ENCODE measurements around the gene ABCB8. TPM values are rescaled to one million over a fixed set of nuclear protein-coding genes. Genes with fewer than 3 reads are reported as not detected.

The ABCB8 gene
- total RNA-seq, 1 donor from 2014 or later: 57.4 TPM

GRCh38 chr7:151094675-151095074, 66.4 kb downstream of the ABCB8 start:
- no peak overlapping the region for H3K27ac Mint-ChIP-seq
- no peak for DNase-seq
- no peak overlapping the region for H3K4me3 Mint-ChIP-seq
- no peaks in the 10 kb centered on the region for H3K27me3 Mint-ChIP-seq
- H3K4me1 Mint-ChIP-seq: peaks cover 4% of the 10 kb centered on the region
- no peaks in the 10 kb centered on the region for H3K9me3 Mint-ChIP-seq
- intact Hi-C loops (cut with micrococcal nuclease): no loop called here
- no peaks in the 10 kb centered on the region for H3K36me3 Mint-ChIP-seq (ENCODE audit: low read depth)

GRCh38 chr7:151095123-151095797, 67.0 kb downstream of the ABCB8 start:
- no peaks in the 10 kb centered on the region for H3K27me3 Mint-ChIP-seq
- H3K9me3 Mint-ChIP-seq: no peaks in the 10 kb centered on the region
- H3K36me3 Mint-ChIP-seq (ENCODE audit: low read depth): no peaks in the 10 kb centered on the region
- intact Hi-C loops (cut with micrococcal nuclease): no loop called here
- H3K4me3 Mint-ChIP-seq: no peak overlapping the region
- H3K27ac Mint-ChIP-seq: no peak overlapping the region
- H3K4me1 Mint-ChIP-seq: peaks cover 4% of the 10 kb centered on the region
- DNase-seq: no peak

GRCh38 chr7:151095828-151096475, 67.7 kb downstream of the ABCB8 start:
- no peaks in the 10 kb centered on the region for H3K9me3 Mint-ChIP-seq
- no peaks in the 10 kb centered on the region for H3K27me3 Mint-ChIP-seq
- no peak overlapping the region for H3K27ac Mint-ChIP-seq
- H3K4me3 Mint-ChIP-seq: no peak overlapping the region
- intact Hi-C loops (cut with micrococcal nuclease): no loop called here
- no peak for DNase-seq
- peaks cover 4% of the 10 kb centered on the region for H3K4me1 Mint-ChIP-seq
- no peaks in the 10 kb centered on the region for H3K36me3 Mint-ChIP-seq (ENCODE audit: low read depth)

Other genes with a start within 250 kb of the ABCB8 start
- not detected in 2 replicates for gene TMEM176B, start 228.1 kb upstream of the ABCB8 start, total RNA-seq
- gene TMEM176A, start 227.7 kb upstream of the ABCB8 start, total RNA-seq: not detected in 2 replicates
- gene AOC1, start 175.9 kb upstream of the ABCB8 start, total RNA-seq: not detected in 2 replicates
- 0.36 and 0.37 TPM in 2 replicates for gene KCNH2, start 50.1 kb upstream of the ABCB8 start, total RNA-seq
- gene NOS3, start 37.4 kb upstream of the ABCB8 start, total RNA-seq: 14.3 and 15.7 TPM in 2 replicates
- 7.3 and 7.5 TPM in 2 replicates for gene ATG9B, start 4.0 kb upstream of the ABCB8 start, total RNA-seq
- 3.5 and 4.0 TPM in 2 replicates for gene ASIC3, start 20.1 kb downstream of the ABCB8 start, total RNA-seq
- gene CDK5, start 29.4 kb downstream of the ABCB8 start, total RNA-seq: 26.5 and 26.8 TPM in 2 replicates
- gene SLC4A2, start 31.1 kb downstream of the ABCB8 start, total RNA-seq: 115 and 127 TPM in 2 replicates
- 90.8 and 92.3 TPM in 2 replicates for gene FASTK, start 52.4 kb downstream of the ABCB8 start, total RNA-seq
- 53.8 and 59.2 TPM in 2 replicates for gene TMUB1, start 55.0 kb downstream of the ABCB8 start, total RNA-seq
- 54.3 and 60.0 TPM in 2 replicates for gene AGAP3, start 58.0 kb downstream of the ABCB8 start, total RNA-seq
- gene GBX1, start 139.2 kb downstream of the ABCB8 start, total RNA-seq: not detected in 2 replicates
- not detected in 2 replicates for gene ASB10, start 158.8 kb downstream of the ABCB8 start, total RNA-seq
- gene H2BK1, start 182.0 kb downstream of the ABCB8 start, total RNA-seq: 0.83 TPM in 1 of 2 replicates, not detected in the other
- gene ABCF2, start 198.8 kb downstream of the ABCB8 start, total RNA-seq: 84.6 and 90.3 TPM in 2 replicates
- 42.0 and 46.4 TPM in 2 replicates for gene CHPF2, start 204.0 kb downstream of the ABCB8 start, total RNA-seq
- gene SMARCD3, start 220.2 kb downstream of the ABCB8 start, total RNA-seq: 2.2 and 2.9 TPM in 2 replicates